CD4-positive, alpha-beta T cell treated with Interleukin-17A for 1 hour (primary cell): ENCODE results near the gene PROSER3.
"Not testable (repeated sequence)": the region's sequence is repeated elsewhere in the genome, so short reads cannot be mapped to it uniquely, and the experiment has no call there.

Source experiments
- DNase-seq: peaks from one replicate; pipeline ENCODE4 v3.0.0-alpha.2; 2020

The PROSER3 gene

DNA sequence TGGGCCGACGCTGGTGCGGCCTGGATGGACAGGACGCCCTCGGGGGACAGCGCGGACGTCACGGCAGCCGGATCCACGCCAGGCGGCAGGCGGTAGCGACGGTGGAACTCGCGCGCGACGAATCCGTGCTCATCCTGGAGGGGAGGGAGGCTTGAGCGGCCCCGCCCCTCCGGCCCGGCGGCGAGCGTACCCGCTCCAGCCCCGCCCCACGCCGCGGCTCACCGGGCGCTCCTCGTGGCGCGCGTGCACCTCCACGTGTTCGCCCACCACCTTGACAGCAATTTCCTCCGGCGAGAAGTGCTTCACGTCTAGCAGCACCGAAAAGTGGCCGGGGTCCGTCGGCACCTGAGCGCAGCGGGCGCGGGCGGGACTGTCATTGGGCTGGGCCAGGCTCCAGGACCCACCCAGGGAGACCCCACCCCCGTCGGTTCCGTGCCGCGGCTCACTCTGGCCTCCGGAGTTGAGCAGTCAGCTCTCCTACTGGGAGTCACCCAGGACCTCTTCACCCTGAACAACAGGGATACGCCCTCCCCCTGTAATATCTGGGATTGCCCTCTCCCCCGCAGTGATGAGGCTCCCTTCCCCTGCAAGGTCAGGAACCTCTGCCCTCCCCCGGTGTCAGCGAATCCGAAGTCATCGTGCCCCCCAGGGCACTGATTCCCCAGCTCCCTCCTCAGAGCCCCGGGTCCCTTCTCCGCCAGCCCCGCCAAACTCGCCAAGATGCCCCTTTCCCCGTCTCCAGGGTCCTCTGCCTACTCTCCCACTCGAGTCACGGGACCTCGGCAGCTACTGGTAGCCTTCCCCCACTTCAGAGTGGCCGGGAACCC is 2.2 kb upstream of the PROSER3 start:
- DNase-seq = peak; percentile 71

DNA sequence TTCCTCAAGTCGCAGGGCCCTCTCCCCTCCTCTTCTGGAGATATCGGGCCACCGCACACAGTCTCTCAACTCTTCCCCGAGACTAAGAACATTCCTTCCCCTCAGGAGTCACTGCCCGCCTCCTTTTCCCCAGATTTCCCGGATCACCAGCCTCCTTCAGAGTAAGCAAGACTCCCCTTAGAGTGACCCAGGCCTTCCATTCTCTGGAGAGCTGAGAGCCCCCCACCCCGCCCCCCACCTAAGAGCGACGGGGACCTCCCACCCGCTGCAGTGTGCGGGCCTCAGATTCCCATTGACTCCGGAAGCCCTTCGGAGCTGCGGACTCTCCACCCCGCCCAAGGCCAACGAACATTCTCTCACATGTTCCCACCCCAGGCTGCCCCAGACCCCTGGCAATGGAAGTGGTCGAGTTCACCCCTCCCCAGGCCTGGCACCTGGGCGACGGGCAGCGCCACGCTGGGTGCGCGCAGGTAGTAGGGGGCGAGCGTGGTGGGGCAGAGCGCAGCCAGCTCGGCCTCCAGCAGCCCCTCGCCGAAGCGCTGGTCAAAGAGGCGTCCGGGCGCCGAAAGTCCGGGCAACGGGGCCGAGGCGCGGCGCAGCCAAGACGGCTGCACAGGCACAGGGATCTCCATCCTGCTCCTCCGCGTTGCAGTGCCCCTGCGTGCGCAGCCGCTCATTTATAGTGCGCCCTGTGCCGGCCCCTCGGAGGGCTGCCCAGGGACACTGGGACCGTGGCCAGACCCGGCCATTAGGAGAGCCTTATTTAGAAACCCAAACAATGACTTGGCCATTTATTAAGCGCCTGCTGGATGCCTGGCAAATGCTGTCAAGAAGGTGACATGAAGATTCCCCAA is 1.4 kb upstream of the PROSER3 start, which contains the start of gene HSPB6:
Gene HSPB6 (minus strand): TSS at position 653 of the 854 bp plus-strand sequence. CDS start 21 bp downstream, at position 632.
- no peak for DNase-seq

DNA sequence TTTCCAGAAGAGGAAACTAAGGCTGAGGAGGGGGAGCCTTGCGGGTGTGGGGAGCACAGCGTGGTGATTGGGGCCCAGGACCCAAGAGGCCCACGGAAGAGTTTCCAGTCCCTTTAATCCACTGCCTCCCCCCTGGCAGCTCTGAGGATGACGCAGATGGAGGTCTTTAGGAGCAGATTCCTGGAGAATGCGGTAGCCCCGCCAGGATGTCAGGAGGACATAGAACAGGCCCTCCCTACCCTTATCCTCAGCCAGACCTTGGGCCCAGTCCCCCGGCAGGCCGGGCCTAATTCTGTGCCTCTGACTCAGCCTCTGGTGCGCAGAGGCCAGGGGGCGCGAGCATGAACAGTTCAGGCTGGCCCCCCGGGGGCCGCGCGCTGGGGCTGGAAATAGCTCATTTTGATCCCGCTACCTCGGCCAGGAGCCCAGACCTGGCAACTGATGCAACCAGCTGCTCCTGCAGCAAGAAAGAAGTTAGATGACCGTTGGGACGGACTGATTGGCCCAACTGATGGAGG is 686 bp upstream of the PROSER3 start:
- peak; percentile 10 for DNase-seq

DNA sequence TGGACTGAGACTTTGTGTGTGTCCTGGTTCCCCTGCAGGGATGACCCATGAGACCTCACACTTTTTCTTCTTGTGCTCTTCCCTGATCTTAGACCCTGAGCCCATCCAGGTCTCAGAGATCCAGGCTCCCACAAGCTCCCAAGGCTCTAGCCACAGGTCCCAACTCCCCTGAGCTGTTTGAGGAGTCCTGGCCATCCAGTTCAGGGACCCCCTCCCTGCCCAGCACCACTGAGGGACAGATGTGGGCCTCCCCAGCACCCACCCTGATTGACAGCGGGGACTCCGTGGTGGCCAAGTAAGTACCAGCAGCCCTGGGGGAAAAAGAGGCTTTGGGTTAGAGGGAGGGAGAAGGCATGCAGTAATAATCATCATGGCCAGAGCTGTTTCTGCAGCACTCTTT is 1.7 kb downstream of the PROSER3 start:
- no peak for DNase-seq

DNA sequence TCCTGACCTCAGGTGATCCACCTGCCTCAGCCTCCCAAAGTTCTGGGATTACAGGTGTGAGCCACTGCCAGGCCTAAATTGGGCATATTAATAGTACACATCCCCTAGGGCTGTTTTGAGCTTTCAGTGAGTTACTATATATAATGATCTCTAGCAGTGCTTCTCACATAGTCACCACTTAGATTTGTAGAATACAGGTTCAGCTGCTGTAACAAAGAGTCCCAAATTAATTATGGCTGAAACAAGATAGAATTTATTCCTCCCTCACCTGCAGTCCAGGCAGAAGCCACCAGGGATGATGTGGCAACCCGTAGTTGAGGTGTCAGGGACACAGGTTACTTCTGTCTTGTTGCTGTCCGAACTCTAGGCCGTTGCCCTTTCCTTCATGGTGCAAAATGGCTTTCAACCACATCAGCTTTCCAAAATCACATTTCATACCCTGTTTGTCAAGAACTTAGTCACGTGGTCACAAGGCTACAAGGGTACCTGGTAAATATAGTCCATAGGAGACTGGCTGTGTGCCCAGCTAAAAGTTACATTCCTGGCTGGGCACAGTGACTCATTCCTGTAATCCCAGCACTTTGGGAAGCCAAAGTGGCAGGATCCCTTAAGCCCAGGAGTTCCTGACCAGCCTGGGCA is 2.9 kb downstream of the PROSER3 start:
- DNase-seq = no peak

DNA sequence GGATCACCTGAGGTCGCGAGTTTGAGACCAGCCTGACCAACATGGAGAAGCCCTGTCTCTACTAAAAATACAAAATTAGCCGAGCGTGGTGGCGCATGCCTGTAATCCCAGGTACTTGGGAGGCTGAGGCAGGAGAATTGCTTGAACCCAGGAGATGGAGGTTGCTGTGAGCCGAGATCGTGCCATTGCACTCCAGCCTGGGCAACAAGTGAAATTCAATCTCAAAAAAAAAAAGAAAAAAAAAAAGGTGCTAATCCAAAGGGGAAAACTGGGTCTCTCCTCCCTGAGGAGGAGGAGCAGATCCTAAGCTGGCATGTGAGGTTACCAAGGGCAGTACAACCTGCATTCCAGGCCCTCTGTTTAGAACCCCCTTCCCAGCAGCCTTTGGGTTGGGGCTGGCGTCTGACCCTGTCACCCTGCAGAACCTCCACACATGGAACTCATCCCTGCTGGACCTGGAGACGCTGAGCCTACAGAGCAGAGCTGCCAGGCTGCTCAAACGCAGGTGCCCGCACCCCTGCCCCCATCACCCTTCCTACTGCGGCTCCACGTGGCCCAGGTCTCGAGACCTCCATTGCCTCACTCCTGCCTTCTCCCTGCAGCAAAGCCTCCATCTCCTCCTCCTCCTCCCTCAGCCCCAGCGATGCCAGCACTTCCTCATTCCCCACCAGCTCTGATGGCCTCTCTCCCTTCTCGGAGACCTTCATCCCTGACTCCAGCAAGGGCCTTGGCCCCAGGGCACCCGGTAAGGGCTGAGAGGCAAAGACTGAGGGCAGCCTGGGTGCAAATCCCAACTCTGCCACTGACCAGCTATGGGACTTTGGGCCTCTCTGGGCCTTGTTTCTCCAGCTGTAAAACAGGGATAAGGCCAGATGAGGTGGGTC is 6.7 kb downstream of the PROSER3 start:
- no peak for DNase-seq

DNA sequence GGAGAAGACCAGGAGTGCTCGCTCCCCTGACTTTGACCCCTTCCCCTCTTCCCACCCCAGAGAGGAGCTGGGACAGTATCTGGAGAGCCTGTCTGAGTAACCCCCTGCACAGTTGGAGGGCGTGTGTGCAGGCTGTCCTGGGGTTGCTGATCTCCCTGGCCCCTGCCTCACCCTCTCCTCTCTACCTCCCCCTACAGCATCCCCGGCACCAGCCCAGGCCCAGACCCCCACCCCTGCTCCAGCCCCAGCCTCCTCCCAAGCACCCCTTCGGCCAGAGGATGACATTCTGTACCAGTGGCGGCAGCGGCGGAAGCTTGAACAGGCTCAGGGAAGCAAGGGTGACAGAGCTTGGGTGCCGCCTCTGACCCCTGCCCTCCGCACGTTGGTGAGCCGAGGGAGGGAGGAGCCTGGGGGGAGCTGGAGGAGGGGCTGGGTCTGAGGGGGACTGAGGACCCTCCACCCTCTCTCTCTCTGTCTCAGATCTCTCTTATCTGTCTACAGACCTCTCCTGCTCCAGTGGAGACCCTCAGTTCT is 8.7 kb downstream of the PROSER3 start:
- DNase-seq = no peak

DNA sequence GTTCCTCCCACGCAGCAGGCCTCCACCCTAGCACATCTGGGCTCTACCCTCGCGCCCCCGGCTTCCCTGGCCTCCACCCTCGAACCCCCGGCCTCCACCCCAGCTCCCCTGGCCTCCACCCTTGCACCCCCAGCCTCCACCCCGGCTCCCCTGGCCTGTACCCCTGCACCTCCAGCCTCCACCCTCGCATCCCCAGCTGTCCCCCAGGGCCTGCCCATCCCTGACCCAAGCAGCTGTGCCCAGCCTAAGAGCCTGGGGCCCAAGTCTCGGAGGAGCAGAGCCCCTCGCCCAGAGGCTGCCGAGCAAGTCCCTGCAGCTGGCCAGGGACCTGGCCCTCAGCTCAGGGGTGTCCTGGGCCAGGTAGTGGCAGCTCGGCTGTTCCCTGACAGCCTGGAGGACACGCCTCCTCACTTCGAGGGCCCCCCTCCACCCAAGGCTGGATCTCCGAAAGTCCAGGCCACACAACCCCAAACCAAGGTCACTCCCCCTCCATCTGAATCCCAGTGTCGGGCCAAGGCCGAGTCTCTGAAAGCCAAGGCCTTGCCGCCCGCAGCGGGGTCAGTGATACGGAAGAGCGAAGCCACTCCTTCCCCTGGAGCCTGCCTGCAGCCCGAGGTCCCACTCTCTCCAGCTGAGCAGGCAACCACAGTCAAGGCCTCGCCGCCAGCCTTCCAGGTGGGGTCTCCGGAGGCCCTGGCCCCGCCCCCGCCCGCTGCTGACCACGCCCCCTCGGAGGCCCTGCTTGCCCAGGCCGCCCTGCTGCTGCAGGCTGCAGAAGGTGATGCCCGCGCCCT is 9.5 kb downstream of the PROSER3 start:
- DNase-seq = no peak

DNA sequence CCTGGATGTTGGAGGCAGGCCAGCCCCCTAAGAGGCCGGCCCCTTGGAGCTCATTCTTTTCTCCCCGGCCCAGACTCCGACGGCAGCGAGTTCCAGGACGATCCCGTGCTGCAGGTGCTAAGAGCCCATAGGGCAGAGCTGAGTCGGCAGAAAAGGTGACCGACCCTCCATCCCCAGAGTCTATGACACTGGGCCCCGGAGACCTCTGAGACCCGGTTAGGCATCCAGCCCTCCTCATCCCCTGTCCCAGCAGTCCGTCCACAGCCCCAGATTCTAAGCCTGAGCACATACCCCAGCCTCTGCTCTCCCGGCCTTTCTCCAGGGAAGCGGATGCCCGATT is 10.1 kb downstream of the PROSER3 start:
- DNase-seq = no peak

DNA sequence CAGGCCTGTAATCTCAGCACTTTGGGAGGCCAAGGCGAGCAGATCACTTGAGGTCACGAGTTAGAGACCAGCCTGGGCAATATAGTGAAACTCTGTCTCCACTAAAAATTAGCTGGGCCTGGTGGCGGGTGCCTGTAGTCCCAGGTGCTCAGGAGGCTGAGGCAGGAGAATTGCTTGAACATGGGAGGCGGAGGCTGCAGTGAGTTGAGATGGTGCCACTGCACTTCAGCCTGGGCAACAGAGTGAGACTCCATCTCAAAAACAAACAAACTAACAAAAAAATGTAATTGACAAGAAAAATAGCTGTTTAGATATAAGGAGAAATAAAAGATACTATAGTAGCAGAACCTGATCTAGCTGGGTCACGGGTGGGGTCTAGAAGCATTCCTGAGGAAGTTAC is 14.4 kb downstream of the PROSER3 start:
- DNase-seq = not testable (repeated sequence)

DNA sequence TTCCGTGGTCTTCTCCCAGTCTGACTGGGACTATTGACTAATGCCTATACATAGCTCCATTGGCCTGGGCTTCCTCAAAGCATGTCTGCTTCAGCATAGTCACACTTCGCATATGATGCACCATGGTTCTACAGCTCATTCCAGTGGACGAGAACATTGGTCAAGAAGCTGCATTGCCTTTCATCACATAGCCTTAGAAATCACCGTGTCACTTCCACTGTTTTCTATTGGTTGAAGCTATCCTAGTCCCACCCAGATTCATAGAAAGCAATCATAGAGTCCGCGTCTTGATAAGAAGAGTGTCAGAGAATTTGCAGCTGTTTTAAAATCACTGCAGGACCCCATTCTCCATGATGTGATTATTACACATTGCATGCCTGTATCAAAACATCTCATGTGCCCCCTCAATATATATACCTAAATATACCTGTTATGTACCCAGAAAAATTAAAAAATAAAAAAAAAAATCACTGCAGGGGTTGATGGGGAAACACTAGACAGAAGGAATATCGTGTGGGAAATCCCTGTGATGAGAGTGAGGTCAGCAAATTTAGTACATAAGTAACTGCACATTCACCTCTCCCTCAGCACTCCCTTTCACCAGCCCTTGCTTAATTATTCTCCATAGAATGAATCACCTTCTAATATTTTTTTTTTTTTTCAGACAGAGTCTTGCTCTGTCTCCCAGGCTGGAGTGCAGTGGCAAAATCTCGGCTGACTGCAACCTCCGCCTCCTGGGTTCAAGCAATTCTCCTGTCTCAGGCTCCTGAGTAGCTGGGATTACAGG is 15.2 kb downstream of the PROSER3 start:
- DNase-seq = no peak

DNA sequence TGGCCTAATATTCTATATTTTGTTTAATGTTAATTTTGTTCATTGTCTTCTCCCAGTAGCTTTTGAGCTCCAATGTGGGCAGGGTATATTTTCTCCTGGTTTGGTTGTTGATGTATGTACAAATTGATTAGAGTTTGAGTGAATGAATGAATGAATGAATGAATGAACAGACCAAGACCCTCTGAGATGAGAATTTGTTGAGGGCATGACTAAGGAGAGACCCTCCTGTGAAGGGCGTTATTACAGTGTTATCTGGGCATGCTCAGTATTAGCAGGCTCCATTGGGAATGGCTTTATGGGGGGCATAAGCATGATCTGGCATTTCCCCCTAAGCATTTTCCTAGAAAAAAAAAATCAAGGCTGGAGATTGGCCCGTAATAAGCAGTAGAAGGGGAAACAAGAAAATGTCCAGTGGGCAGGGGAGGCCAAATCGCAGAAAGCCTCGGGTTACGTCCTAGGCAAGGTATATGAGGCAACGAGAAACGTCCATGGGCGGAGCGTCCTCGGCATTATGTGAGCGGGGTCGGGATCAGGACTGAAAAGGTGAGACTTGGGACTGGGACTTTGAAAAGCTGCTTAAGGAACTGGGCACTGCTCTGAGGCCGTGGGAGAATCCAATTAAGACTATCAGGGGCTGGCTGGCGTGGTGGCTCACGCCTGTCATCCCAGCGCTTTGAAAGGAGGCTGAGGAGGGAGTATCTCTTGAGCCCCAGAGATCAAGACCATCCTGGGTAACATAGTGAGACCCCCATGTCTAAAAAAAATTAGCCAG is 16.5 kb downstream of the PROSER3 start:
- no peak for DNase-seq

DNA sequence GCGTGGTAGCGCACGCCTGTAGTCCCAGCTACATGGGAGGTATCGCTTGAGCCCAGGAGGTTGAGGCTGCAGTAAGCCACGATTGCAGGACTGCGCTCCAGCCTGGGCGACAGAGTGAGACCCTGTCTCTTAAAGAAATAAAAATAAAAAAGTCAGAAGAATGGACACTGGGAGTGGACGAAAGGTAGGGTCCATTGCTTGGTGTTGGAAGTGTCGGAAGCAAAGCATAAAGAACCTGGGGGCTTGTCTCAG is 17.0 kb downstream of the PROSER3 start:
- DNase-seq = no peak

DNA sequence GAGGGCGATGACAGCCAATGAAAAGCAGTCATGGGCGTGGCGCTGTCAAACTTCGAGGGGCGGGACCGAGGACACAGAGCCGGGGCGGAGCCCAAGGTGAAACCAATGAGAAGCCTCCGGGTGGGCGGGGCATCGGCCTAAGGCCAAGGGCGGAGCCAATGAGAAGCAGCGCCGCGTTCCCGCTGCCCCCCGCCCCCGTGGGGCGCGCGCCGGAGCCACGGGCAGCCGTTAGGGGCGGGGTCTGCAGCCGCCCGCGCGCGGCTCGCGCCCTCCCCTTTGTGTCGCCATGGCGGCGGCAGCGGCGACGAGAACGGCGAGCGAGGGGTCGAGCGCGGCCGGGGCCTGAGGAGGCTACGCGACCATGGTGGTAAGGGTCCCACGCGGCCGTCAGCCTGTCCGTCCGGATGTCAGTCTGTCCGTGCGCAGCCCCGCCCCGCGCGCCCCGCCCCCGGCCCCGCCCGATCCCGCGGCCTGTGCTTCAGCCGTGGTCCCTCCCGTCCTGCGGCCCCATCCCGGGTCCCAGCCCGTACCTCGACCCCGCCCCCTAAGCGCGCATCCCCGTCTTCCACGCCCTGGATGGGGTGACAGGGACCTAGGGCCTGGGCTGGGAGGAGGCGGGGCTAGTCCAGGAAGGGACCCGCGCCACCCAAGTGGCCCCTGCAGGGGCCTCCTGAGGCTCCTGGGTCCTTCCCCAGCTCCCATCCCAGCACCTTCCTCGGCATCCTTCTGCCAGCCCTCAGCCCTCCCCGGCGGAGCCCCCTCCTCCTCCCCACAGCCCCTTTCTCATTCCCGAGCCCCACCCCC is 17.5 kb downstream of the PROSER3 start, which contains the start of gene ARHGAP33:
Gene ARHGAP33 (plus strand): TSS at position 267 of the 804 bp plus-strand sequence. CDS start 95 bp downstream, at position 362.
- peak; percentile 99 for DNase-seq

DNA sequence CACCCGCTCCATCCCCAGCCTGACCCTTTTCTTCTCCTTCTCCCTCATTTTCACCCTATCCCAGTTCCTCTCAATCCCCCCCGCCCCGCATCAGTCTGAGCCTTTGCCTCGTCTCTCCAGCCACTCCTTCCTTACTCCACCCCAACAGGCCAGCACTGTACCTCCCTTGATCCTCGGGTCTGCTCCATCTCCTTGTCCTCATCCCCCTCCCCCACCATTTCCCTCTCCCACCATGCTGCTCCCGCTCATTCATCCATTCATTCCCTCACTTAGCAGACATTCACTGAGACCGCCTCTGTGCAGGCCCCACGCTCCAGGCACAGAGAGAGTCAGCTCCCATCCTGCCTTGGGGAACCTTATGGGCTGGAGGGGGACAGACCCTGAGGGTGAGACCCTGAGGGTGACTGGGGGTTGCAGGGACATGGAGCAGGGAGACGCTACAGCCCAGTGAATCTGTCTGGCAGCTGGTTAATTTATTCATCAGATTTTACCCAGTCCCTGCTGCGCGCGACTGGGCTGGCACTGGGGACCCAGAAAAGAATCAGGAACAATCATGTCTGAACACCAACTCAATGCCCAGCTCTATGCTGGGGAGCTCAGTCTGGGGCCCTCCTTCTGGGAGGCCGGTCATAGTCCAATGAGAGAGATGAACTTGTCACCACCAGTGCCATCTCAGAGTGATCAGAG is 18.3 kb downstream of the PROSER3 start:
- DNase-seq = no peak

DNA sequence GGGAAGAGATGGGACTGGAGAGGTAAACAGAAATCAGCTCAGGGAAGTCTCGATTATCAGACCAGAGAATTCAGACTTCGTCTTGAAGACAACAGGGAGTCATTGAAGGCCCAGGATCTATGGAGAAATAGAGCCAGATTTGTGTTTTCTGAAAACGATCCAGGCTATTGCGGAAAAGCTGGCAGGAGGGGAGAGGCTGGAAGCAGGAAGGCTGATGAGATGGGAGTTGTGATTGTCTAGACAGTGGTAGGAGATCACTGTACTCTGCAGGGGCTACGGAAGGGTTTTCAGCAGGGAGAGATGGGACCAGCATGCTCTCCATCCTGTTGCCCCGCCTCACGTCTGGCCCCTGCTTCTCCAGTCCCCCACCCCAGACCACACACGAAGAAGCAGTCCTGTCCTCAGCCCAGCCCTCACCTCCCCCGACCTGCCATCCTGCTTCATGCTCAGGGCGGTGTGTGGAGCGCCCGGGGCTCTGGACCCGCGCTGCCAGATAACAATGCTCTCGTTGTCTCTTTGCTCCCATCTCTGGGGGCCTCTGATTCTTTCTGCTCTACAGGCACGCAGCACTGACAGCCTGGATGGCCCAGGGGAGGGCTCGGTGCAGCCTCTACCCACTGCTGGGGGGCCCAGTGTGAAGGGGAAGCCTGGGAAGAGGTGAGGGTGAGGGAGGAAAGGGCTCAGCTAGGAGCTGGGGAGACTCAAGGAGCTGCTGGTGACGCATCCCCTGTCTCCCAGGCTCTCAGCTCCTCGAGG is 19.3 kb downstream of the PROSER3 start:
- no peak for DNase-seq

DNA sequence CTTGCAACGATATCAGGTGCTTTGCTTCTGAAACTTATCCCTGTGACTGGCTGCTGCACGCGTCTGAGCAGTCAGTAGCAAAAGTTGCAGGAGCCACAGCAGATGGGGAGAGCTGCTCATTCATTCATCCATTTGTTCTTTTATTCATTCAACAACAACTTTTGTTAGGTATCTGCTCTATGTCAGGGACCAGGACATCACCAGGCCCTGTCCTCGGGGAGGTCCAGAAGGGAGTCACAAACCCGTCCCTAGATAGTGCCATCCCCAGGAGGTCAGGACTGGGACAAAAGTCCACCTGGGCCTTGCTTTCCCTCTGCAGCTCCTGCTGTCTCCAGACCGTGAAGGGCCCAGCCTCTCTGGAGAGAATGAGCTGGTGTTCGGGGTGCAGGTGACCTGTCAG is 20.0 kb downstream of the PROSER3 start:
- DNase-seq = no peak
